Measurements from ENCODE around the gene TTC23L. TPM values are rescaled to one million over a fixed set of nuclear protein-coding genes. Genes with fewer than 3 reads are reported as not detected.

Gene TTC23L
- total and polyA plus RNA-seq, 2 of the 8 experiments (the other 6 are each of a cell fraction or from before 2014, with no cell fraction given), result 1.1 to 2.4 TPM

DNA sequence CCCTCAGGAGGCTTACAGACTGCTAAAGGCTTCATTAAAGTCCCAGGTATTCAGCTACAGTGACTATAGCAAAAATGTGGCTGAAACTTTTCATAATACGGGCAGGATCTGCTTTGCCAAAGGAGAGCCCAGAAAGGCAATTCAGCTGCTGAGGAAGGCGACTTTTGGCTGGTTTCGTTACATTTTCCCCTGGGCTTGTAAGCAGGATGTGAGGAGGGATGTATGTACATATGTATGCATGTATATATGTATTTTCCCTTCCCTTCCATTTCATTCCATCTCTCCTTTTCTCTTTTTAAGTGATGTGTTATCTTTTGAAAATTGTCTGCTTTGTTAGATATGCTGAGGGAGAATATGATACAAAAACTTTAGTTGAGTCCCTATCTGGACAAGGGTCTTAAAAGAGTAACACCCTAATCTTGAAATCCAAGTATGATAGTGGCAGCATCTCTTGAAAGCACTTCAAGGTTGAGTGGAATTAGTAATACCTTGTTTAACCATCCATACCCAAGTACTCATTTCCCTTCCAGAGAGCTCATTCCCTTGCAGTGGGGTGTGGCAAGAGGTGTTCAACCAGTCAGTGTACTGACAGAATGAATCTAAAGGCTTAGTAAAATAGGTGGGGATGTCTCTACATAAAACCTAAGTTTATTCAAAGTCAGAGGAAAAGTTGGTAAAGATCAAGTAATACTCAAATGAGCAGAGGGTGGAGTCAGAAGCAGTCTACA, 47.6 kb downstream of the TTC23L start:
- H3K23ac ChIP-seq (ENCODE audit: insufficient read length), result no peak overlapping the region
- no peak overlapping the region for H2BK20ac ChIP-seq (ENCODE audit: low read length)
- no peak for FAIRE-seq
- H3K18ac ChIP-seq (ENCODE audit: extremely low read depth, low read length), result no peak overlapping the region
- H3K14ac ChIP-seq (ENCODE audit: insufficient read length), result no peak overlapping the region
- H3K27me3 ChIP-seq (replicated peaks in 1 of 4; ENCODE audit: control insufficient read depth in 3 of 4, extremely low read depth in 1 of 4, insufficient read depth in 3 of 4, low read length in 3 of 4), result no peaks in the 10 kb centered on the region
- H2BK15ac ChIP-seq (ENCODE audit: low read length), result no peak overlapping the region
- no peaks in the 10 kb centered on the region for H3K9me3 ChIP-seq (ENCODE audit: insufficient read depth in 2 of 2, low read depth in 1 of 2, low read length in 1 of 2)
- no peak overlapping the region for H2BK12ac ChIP-seq (ENCODE audit: low read depth, low read length)
- H4K20me1 ChIP-seq (replicated peaks in 1 of 2; ENCODE audit: control insufficient read depth in 1 of 2, insufficient read depth in 2 of 2, low read length in 2 of 2), result no peaks in the 10 kb centered on the region
- no peak overlapping the region for H2BK120ac ChIP-seq (replicated peaks; ENCODE audit: low read depth, low read length)
- H3K36me3 ChIP-seq (ENCODE audit: control insufficient read depth in 2 of 4, insufficient read depth in 4 of 4, low read length in 3 of 4), result no peaks in the 10 kb centered on the region
- no peak overlapping the region for H3K9ac ChIP-seq (replicated peaks in 1 of 4; ENCODE audit: extremely low read depth in 1 of 4, low read depth in 3 of 4, low read length in 3 of 4)
- H3K23me2 ChIP-seq (ENCODE audit: low read depth, low read length), result no peaks in the 10 kb centered on the region
- H3K4me2 ChIP-seq (ENCODE audit: insufficient read depth in 1 of 2, low read depth in 2 of 2, low read length in 2 of 2), result no peak overlapping the region
- no peak overlapping the region for H2AFZ ChIP-seq (ENCODE audit: low read length)
- H4K91ac ChIP-seq (replicated peaks; ENCODE audit: insufficient read length, low read length), result no peak overlapping the region
- H4K5ac ChIP-seq (ENCODE audit: insufficient read length, low read depth, low read length), result no peak overlapping the region
- no peak overlapping the region for H3K4me3 ChIP-seq (ENCODE audit: extremely low read depth in 1 of 4, insufficient read depth in 2 of 4, low read depth in 3 of 4, low read length in 4 of 4)
- CTCF ChIA-PET (ENCODE audit: partially characterized antibody), result interaction anchor here (0.6 to 1.4 kb wide), 7 partner anchors 9 to 402 kb away, joined by 3 to 6 read pairs (median 4); no protein-coding TSS in a partner anchor
- H2AK5ac ChIP-seq (ENCODE audit: low read depth, low read length), result no peak overlapping the region
- DNase-seq (ENCODE audit: low read depth in 1 of 2, low spot score in 2 of 2), result no peak
- no peaks in the 10 kb centered on the region; the same call in 1 of the 2 replicates for H3K79me1 ChIP-seq (ENCODE audit: low read depth, low read length)
- no peaks in the 10 kb centered on the region for H3K79me2 ChIP-seq (ENCODE audit: control insufficient read depth in 1 of 2, insufficient read depth in 2 of 2, low read length in 2 of 2)
- no peak overlapping the region for H3K56ac ChIP-seq (replicated peaks; ENCODE audit: insufficient read length, low read depth, low read length)
- H3K27ac ChIP-seq (ENCODE audit: low read depth, low read length), result no peak overlapping the region
- no peak overlapping the region for H3K4ac ChIP-seq (replicated peaks; ENCODE audit: insufficient read length, low read depth, low read length)
- POLR2A ChIA-PET (ENCODE audit: partially characterized antibody), result interaction anchor here (0.6 to 1.4 kb wide), 2 partner anchors 12 to 397 kb away, joined by 3 read pairs; no protein-coding TSS in a partner anchor
- H4K8ac ChIP-seq (ENCODE audit: extremely low read depth, insufficient read depth, low read length), result no peak overlapping the region
- no peak overlapping the region for H2BK5ac ChIP-seq (ENCODE audit: low read depth, low read length)
- H3K4me1 ChIP-seq (replicated peaks in 1 of 4; ENCODE audit: control insufficient read depth in 3 of 4, insufficient read depth in 4 of 4, low read length in 3 of 4), result no peaks in the 10 kb centered on the region
- WGBS, 2 experiments (ENCODE audit: extremely low coverage in 1 of 2, insufficient coverage in 1 of 2, insufficient read length in 1 of 2, insufficient replicate concordance in 2 of 2, low coverage in 1 of 2, low lambda C conversion rate in 2 of 2, missing lambda C conversion rate in 1 of 2), result 89% methylated on average over 3 of the region's 3 CpGs; no CpG with 5 or more reads in 1 of the 2 experiments
- TF ChIP-seq, protein P1, sequence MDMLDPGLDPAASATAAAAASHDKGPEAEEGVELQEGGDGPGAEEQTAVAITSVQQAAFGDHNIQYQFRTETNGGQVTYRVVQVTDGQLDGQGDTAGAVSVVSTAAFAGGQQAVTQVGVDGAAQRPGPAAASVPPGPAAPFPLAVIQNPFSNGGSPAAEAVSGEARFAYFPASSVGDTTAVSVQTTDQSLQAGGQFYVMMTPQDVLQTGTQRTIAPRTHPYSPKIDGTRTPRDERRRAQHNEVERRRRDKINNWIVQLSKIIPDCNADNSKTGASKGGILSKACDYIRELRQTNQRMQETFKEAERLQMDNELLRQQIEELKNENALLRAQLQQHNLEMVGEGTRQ (IDR thresholded peaks at IDR 0.05; ENCODE audit: low read length), result no peak
- TF ChIP-seq TEAD4 (IDR thresholded peaks at IDR 0.05; ENCODE audit: low read depth, low read length) (no peak), ASH2L (IDR thresholded peaks at IDR 0.05; ENCODE audit: low read length) (no peak), SIX5 (IDR thresholded peaks at IDR 0.05; ENCODE audit: low read depth, low read length) (no peak), TBP (IDR thresholded peaks at IDR 0.05; ENCODE audit: low read depth, low read length) (no peak), CHD1 (IDR thresholded peaks at IDR 0.05; ENCODE audit: low read depth, low read length) (no peak), HDAC6 (IDR thresholded peaks at IDR 0.05; ENCODE audit: low read depth, low read length) (no peak), CBX8 (IDR thresholded peaks at IDR 0.05; ENCODE audit: borderline replicate concordance, low read depth, low read length) (no peak), SRF (IDR thresholded peaks at IDR 0.05; ENCODE audit: low read depth, low read length) (no peak), CEBPB (IDR thresholded peaks at IDR 0.05; ENCODE audit: low read depth, low read length) (no peak), ZNF274 (IDR thresholded peaks at IDR 0.05; ENCODE audit: borderline replicate concordance, extremely low read depth, low read length) (no peak)

All from H1 (cell line).